Activated CD8-positive, alpha-beta memory T cell treated with anti-CD3 and anti-CD28 coated beads, Interleukin-2, amount 50 U/mL, for 48 hours (primary cell): ENCODE measurements around the gene TMEM175.

Source experiments
- DNase-seq: peaks from one replicate; pipeline ENCODE4 v3.0.0-alpha.2; 2020

The TMEM175 gene

GRCh38 chr4:948936-949300, 16.7 kb downstream of the TMEM175 start:
- no peak for DNase-seq

GRCh38 chr4:949656-950055, 17.4 kb downstream of the TMEM175 start:
- DNase-seq, result no peak

GRCh38 chr4:950136-951020, 18.1 kb downstream of the TMEM175 start:
- no peak for DNase-seq

GRCh38 chr4:951186-951585, 18.9 kb downstream of the TMEM175 start:
- DNase-seq, result no peak

GRCh38 chr4:951594-952468, 19.6 kb downstream of the TMEM175 start:
- no peak for DNase-seq

- no peak for DNase-seq
These were observed 20.8 kb downstream of the TMEM175 start for GRCh38 chr4:952881-953573.

- DNase-seq, result no peak
These were observed 21.3 kb downstream of the TMEM175 start for GRCh38 chr4:953574-953915.

- no peak for DNase-seq
These were observed 22.2 kb downstream of the TMEM175 start for GRCh38 chr4:954211-955020.

- DNase-seq, result no peak
These were observed 23.1 kb downstream of the TMEM175 start for GRCh38 chr4:955161-955921.

- no peak for DNase-seq
These were observed 23.7 kb downstream of the TMEM175 start for GRCh38 chr4:955931-956381.

GRCh38 chr4:956531-957230, 24.4 kb downstream of the TMEM175 start:
- no peak for DNase-seq

- DNase-seq, result no peak
These were observed 24.9 kb downstream of the TMEM175 start for GRCh38 chr4:957231-957580.

- DNase-seq, result no peak
These were observed 25.5 kb downstream of the TMEM175 start for GRCh38 chr4:957581-958313.

GRCh38 chr4:958314-958665, 26.0 kb downstream of the TMEM175 start:
- no peak for DNase-seq

- DNase-seq, result no peak
These were observed 26.6 kb downstream of the TMEM175 start for GRCh38 chr4:958696-959337.

GRCh38 chr4:959338-960139, 27.3 kb downstream of the TMEM175 start:
- no peak for DNase-seq

- DNase-seq, result no peak
These were observed 27.9 kb downstream of the TMEM175 start for GRCh38 chr4:960140-960635.

- no peak for DNase-seq
These were observed 28.5 kb downstream of the TMEM175 start for GRCh38 chr4:960636-961350.
